ENCODE results near the gene TFPI.
"Not testable (repeated sequence)": the region's sequence is repeated elsewhere in the genome, so short reads cannot be mapped to it uniquely, and the experiment has no call there.

TFPI gene

DNA sequence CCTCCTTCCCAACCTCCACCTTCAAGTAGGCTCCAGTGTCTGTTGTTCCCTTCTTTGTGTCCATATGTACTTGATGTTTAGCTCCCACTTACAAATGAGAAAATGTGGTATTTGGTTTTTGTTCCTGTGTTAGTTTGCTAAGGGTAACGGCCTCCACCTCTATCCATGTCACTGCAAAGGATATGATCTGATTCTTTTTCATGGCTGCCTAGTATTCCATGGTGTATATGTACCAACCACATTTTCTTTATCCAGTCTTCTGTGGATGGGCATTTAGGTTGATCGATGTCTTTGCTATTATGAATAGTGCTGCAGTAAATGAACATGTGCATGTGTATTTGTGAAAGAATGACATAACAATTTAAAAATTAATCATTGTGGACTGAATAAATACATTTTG is 19.5 kb upstream of the TFPI start:
- TF ChIP-seq, protein P1, sequence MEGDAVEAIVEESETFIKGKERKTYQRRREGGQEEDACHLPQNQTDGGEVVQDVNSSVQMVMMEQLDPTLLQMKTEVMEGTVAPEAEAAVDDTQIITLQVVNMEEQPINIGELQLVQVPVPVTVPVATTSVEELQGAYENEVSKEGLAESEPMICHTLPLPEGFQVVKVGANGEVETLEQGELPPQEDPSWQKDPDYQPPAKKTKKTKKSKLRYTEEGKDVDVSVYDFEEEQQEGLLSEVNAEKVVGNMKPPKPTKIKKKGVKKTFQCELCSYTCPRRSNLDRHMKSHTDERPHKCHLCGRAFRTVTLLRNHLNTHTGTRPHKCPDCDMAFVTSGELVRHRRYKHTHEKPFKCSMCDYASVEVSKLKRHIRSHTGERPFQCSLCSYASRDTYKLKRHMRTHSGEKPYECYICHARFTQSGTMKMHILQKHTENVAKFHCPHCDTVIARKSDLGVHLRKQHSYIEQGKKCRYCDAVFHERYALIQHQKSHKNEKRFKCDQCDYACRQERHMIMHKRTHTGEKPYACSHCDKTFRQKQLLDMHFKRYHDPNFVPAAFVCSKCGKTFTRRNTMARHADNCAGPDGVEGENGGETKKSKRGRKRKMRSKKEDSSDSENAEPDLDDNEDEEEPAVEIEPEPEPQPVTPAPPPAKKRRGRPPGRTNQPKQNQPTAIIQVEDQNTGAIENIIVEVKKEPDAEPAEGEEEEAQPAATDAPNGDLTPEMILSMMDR (IDR thresholded peaks at IDR 0.05; ENCODE audit: insufficient read depth, low read depth, low read length, missing control alignments), result no peak
- DNase-seq (ENCODE audit: low read depth), result no peak
- H3K4me3 ChIP-seq (ENCODE audit: low read length), result no peak overlapping the region

DNA sequence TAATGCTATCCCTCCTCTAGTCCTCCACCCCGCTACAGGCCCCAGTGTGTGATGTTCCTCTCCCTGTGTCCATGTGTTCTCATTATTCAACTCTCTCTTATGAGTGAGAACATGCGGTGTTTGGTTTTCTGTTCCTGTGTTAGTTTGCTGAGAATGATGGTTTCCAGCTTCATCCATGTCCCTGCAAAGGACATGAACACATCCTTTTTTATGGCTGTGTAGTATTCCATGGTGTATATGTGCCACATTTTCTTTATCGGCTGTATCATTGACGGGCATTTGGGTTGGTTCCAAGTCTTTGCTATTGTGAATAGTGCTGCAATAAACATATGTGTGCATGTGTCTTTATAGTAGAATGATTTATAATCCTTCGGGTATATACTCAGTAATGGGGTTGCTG is 17.8 kb upstream of the TFPI start:
- not testable (repeated sequence) for H3K4me3 ChIP-seq (ENCODE audit: low read length); DNase-seq (ENCODE audit: low read depth)

DNA sequence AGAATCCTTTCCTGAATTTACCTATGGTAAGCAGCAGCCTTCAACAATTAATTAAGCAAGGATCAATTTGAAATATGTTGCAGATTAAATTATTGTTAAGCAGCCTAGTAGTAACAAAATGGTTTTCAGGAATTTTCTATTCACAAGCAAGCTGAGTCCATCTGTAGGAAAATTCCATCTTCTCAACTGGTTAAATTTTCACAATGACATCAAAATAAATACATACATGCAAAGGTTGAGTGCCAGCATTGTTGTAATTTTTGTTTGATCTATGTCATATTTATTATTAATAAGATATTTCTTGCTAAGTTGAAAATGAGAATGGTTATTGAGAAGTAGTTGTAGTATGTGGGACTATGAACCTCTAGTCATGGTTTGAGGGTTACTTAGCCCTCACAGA is 15.3 kb upstream of the TFPI start:
- no peak for DNase-seq (ENCODE audit: low read depth)
- TF ChIP-seq, protein P1 (IDR thresholded peaks at IDR 0.05; ENCODE audit: insufficient read depth, low read depth, low read length, missing control alignments), result no peak
- no peak overlapping the region for H3K4me3 ChIP-seq (ENCODE audit: low read length)

DNA sequence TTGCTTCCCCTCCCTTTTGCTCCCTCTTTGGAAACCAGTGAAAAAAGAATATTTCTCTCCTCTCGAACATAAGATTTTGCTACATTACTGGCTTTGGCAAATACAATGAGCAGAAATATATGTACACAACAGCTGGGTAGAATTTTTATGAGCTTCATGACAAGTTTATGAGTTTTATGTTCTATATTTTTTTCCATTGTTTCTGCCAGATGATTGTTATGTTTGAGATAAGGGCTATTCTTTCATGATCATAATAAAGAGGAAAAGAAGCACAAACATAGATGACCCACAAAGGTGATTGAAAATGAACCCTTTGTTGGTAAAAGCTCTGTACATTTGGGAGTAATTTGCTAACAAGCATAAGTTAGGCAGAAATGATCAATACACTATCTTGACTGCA is 14.8 kb upstream of the TFPI start:
- no peak for DNase-seq (ENCODE audit: low read depth)
- no peak overlapping the region for H3K4me3 ChIP-seq (ENCODE audit: low read length)
- TF ChIP-seq, protein P1 (IDR thresholded peaks at IDR 0.05; ENCODE audit: insufficient read depth, low read depth, low read length, missing control alignments), result no peak

DNA sequence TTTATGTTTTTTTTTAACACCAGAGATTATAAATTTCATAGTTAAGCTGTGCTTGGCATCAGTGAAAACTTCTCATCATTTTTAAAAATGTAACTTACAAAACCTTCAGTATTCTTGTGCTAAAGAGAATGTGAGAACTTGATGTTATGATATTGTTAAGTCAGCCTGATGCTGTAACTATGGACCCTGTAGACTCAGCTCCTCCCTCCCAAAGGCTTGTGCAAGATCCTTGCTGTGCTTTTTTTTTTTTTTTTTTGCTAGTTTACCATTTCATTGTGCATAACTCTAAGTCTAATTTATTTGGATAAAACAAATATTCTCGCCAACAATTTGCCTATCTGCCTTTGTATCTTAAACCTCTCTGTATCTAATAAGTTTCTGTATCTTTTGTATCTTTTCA is 12.9 kb upstream of the TFPI start:
- TF ChIP-seq, protein P1 (IDR thresholded peaks at IDR 0.05; ENCODE audit: insufficient read depth, low read depth, low read length, missing control alignments), result no peak
- DNase-seq (ENCODE audit: low read depth), result peak; percentile 15
- H3K4me3 ChIP-seq (ENCODE audit: low read length), result no peak overlapping the region

DNA sequence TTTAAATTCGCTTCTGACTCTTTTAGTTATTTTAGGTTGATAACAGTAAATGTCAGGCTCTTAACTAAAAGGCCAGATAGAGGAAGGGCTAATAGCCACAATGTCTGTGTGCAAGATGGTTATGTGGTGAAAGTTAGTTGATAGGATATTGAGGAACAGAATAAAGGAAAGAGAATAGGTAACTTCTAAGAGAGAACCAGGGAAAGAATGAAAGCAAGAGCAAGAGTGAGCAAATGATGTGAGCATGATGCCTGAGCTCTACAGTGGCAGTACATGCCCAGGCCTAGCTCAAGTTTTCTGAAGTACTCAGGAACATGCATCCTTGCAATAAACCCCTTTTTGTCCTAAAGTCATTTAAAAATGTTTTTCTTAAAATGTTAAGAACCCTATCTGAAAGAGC is 12.5 kb upstream of the TFPI start:
- TF ChIP-seq, protein P1 (IDR thresholded peaks at IDR 0.05; ENCODE audit: insufficient read depth, low read depth, low read length, missing control alignments), result no peak
- DNase-seq (ENCODE audit: low read depth), result no peak
- no peak overlapping the region for H3K4me3 ChIP-seq (ENCODE audit: low read length)

DNA sequence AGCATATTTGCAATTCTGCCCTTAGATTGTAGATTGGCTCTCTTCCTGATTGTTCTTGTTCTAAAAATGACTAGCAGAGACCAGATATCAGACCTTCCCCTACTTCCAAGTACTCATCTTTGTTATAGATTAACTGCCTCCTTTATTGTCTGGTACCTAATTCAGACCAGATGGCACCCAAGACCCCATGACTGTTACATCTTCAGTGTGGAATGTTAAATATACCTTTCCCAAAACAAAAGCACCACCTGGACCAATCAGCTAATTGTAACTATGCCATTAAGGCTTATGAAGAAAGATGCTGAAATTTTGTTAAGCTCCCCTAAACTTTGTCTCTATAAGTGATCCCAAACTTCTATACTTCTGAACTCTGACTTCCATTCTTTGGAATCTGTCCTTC is 12.0 kb upstream of the TFPI start:
- H3K4me3 ChIP-seq (ENCODE audit: low read length), result no peak overlapping the region
- TF ChIP-seq, protein P1 (IDR thresholded peaks at IDR 0.05; ENCODE audit: insufficient read depth, low read depth, low read length, missing control alignments), result no peak
- no peak for DNase-seq (ENCODE audit: low read depth)

DNA sequence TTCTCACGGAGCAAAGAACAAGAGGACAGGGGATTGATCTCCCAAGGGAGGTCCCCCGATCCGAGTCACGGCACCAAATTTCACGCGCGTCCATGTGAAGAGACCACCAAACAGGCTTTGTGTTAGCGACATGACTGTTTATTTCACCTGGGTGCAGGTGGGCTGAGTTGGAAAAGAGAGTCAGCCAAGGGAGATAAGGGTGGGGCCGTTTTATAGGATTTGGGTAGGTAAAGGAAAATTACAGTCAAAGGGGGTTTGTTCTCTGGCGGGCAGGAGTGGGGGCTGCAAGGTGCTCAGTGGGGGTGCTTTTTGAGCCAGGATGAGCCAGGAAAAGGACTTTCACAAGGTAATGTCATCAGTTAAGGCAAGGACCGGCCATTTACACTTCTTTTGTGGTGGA is 11.4 kb upstream of the TFPI start:
- not testable (repeated sequence) for DNase-seq (ENCODE audit: low read depth); H3K4me3 ChIP-seq (ENCODE audit: low read length)

DNA sequence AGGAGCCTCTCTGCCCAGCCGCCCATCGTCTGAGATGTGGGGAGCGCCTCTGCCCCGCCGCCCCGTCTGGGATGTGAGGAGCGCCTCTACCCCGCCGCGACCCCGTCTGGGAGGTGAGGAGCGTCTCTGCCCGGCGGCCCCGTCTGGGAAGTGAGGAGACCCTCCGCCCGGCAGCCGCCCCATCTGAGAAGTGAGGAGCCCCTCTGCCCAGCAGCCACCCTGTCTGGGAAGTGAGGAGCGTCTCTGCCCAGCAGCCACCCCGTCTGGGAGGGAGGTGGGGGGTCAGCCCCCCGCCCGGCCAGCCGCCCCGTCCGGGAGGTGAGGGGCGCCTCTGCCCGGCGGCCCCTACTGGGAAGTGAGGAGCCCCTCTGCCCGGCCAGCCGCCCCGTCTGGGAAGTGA is 2.3 kb upstream of the TFPI start:
- H3K4me3 ChIP-seq (ENCODE audit: low read length); DNase-seq (ENCODE audit: low read depth): not testable (repeated sequence)

All from epithelial cell of esophagus (primary cell).